OCI-LY3 (cell line): ENCODE measurements around the gene LBP.
"Not testable (repeated sequence)": the region's sequence is repeated elsewhere in the genome, so short reads cannot be mapped to it uniquely, and the experiment has no call there.

Experiments used
- H2AFZ ChIP-seq: fragments of 200-600, 300-600 bp; shearing (Covaris generic); 2 replicates; pipeline ENCODE4 v1.6.0; 2014; ENCODE audit warnings: antibody characterized with exemption, low read depth, low read length
- H3K27ac ChIP-seq: fragments of 200-600, 300-600 bp; sonication (generic); 2 replicates; pipeline ENCODE4 v1.5.1; 2014; ENCODE audit warnings: mild to moderate bottlenecking, low read length, moderate library complexity, mixed read lengths
- H3K27me3 ChIP-seq: fragments of 200-600, 300-600 bp; sonication (generic); 2 replicates; pipeline ENCODE4 v1.6.1; 2014; ENCODE audit warnings: low read depth, low read length, mixed read lengths
- H3K36me3 ChIP-seq: fragments of 200-600, 300-600 bp; sonication (generic); replicated peaks from 2 replicates; pipeline ENCODE3; 2014; ENCODE audit warnings: low read depth, low read length, mixed read lengths
- H3K4me1 ChIP-seq: fragments of 300-600, 200-600 bp; sonication (generic); 2 replicates; pipeline ENCODE4 v1.6.1; 2014; ENCODE audit warnings: low read length, mixed read lengths
- H3K4me2 ChIP-seq: fragments of 200-600, 300-600 bp; sonication (generic); 2 replicates; pipeline ENCODE4 v1.6.1; 2014; ENCODE audit warnings: low read length, mixed read lengths
- H3K4me3 ChIP-seq: fragments of 300-600, 200-600 bp; sonication (generic); 2 replicates; pipeline ENCODE4 v1.5.1; 2014; ENCODE audit warnings: antibody characterized with exemption, mild to moderate bottlenecking, low read length, moderate library complexity
- H3K79me2 ChIP-seq: fragments of 300-600, 200-600 bp; shearing (Covaris generic); 2 replicates; pipeline ENCODE4 v1.6.1; 2014; ENCODE audit warnings: mild to moderate bottlenecking, low read length, mixed read lengths
- H3K9ac ChIP-seq: fragments of 300-600, 200-600 bp; shearing (Covaris generic); 2 replicates; pipeline ENCODE4 v1.6.0; 2014; ENCODE audit warnings: mild to moderate bottlenecking, low read length, moderate library complexity
- H3K9me3 ChIP-seq: fragments of 200-600, 300-600 bp; shearing (Covaris generic); 2 replicates; pipeline ENCODE4 v1.6.1; 2014; ENCODE audit warnings: low read length, mixed read lengths; ENCODE audit not compliant: insufficient read depth
- H4K20me1 ChIP-seq: fragments of 200-600, 300-600 bp; sonication (generic); 2 replicates; pipeline ENCODE4 v1.6.1; 2016; ENCODE audit warnings: low read length, mixed read lengths; ENCODE audit not compliant: insufficient read depth
- EZH2phosphoT487 ChIP-seq: fragments of 200-600 bp; shearing (Covaris generic); IDR thresholded peaks from 2 replicates; pipeline ENCODE4 v1.6.1; 2018; ENCODE audit warnings: antibody characterized with exemption, mixed run types, low read depth
- TF ChIP-seq, protein P1 (sequence below): fragments of 200-600, 300-600 bp; sonication (generic); IDR thresholded peaks from 2 replicates; pipeline ENCODE4 v1.5.1; 2014; ENCODE audit warnings: antibody characterized with exemption, low read length, low read depth

The LBP gene

DNA sequence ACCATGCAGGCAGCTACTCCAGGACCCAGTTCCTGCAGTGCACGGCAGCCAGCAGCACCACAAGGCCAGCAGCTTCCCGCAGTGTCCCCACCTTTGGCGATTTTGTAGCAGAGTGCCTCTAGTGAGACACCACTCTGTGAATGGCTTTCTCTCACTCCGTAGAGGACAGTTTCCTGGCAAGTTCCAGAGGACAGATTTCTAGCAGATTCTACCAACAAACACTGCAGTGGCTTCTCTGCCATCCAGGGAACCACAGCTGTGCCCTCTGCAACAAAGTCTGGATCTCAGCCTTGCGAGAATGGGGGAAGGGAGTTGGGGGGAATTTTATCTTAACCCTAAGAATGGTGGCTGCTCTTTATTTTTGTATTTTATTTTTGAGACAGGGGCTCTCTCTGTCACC is 60.2 kb downstream of the LBP start:
- H3K27ac ChIP-seq = no peak overlapping the region
- peaks cover 51% of the 10 kb centered on the region for H3K36me3 ChIP-seq
- H2AFZ ChIP-seq = no peak overlapping the region
- no peaks in the 10 kb centered on the region for H4K20me1 ChIP-seq
- TF ChIP-seq, protein P1, sequence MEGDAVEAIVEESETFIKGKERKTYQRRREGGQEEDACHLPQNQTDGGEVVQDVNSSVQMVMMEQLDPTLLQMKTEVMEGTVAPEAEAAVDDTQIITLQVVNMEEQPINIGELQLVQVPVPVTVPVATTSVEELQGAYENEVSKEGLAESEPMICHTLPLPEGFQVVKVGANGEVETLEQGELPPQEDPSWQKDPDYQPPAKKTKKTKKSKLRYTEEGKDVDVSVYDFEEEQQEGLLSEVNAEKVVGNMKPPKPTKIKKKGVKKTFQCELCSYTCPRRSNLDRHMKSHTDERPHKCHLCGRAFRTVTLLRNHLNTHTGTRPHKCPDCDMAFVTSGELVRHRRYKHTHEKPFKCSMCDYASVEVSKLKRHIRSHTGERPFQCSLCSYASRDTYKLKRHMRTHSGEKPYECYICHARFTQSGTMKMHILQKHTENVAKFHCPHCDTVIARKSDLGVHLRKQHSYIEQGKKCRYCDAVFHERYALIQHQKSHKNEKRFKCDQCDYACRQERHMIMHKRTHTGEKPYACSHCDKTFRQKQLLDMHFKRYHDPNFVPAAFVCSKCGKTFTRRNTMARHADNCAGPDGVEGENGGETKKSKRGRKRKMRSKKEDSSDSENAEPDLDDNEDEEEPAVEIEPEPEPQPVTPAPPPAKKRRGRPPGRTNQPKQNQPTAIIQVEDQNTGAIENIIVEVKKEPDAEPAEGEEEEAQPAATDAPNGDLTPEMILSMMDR = no peak
- no peak for TF ChIP-seq EZH2phosphoT487
- H3K4me3 ChIP-seq = no peak overlapping the region
- H3K27me3 ChIP-seq = no peaks in the 10 kb centered on the region
- no peaks in the 10 kb centered on the region for H3K79me2 ChIP-seq
- H3K9ac ChIP-seq = no peak overlapping the region
- no peak overlapping the region for H3K4me2 ChIP-seq
- no peaks in the 10 kb centered on the region for H3K4me1 ChIP-seq
- no peaks in the 10 kb centered on the region for H3K9me3 ChIP-seq

DNA sequence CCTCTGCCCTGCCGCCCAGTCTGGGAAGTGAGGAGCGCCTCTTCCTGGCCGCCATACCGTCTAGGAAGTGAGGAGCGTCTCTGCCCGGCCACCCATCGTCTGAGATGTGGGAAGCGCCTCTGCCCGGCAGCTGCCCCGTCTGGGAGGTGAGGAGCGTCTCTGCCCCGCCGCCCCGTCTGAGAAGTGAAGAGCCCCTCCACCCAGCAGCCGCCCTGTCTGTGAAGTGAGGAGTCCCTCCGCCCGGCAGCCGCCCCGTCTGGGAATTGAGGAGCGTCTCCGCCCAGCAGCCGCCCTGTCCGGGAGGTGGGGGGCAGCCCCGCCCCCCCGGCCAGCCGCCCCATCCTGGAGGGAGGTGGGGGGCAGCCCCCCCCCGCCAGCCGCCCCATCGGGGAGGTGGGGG is 61.0 kb downstream of the LBP start:
- Histone ChIP-seq H3K9ac (no peak overlapping the region), H3K4me2 (no peak overlapping the region), H3K9me3 (no peaks in the 10 kb centered on the region), H3K4me1 (no peaks in the 10 kb centered on the region), H3K36me3 (peaks cover 58% of the 10 kb centered on the region), H3K4me3 (no peak overlapping the region), H2AFZ (no peak overlapping the region), H3K79me2 (no peaks in the 10 kb centered on the region), H3K27me3 (no peaks in the 10 kb centered on the region), H4K20me1 (no peaks in the 10 kb centered on the region), H3K27ac (no peak overlapping the region)
- TF ChIP-seq EZH2phosphoT487 = no peak
- TF ChIP-seq, protein P1 = no peak

DNA sequence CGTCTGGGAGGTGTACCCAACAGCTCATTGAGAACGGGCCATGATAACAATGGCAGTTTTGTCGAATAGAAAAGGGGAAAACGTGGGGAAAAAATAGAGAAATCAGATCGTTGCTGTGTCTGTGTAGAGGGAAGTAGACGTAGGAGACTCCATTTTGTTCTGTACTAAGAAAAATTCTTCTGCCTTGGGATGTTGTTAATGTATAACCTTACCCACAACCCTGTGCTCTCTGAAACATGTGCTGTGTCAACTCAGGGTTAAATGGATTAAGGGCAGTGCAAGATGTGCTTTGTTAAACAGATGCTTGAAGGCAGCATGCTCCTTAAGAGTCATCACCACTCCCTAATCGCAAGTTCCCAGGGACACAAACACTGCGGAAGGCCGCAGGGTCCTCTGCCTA is 61.5 kb downstream of the LBP start:
- not testable (repeated sequence) for H3K27ac ChIP-seq, H2AFZ ChIP-seq, H3K4me3 ChIP-seq, H3K4me2 ChIP-seq, H4K20me1 ChIP-seq, H3K9ac ChIP-seq, H3K27me3 ChIP-seq, H3K9me3 ChIP-seq, H3K4me1 ChIP-seq, H3K79me2 ChIP-seq
- peaks cover 61% of the 10 kb centered on the region for H3K36me3 ChIP-seq

DNA sequence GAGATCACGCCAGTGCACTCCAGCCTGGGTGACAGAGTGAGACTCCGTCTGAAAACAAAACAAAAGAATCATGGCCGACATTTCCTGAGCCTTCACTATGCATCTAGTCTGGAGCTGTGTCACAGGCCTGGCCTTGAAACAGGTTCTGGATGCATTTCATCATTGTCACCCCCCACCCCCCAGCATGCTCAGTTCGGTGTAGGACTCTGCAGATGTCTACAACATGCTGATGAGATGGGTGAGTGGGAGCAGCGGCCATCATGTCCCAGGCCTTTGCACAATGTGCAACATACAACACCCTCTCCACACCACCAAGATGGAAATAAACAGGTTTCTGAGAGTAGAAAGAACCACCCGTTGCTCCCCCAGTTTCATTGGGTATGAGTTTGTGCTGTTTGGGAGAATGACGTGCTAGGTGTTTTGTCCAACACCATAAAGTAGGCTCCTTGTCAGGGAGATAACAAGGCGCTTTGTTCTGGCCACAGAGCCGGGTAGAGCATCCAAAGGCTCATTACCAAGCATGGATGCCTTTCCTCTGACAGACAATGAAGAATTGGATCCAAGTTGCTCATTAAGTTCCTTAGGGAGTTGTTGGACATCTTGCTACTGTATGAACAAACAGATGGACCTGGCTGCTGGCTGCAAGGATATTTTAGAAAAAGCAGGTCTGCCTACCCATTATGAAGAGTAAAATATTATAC is 66.7 kb downstream of the LBP start:
- H3K79me2 ChIP-seq = no peaks in the 10 kb centered on the region
- H2AFZ ChIP-seq = no peak overlapping the region
- no peaks in the 10 kb centered on the region for H3K4me1 ChIP-seq
- H3K36me3 ChIP-seq = peaks cover 80% of the 10 kb centered on the region
- H3K4me3 ChIP-seq = no peak overlapping the region
- no peaks in the 10 kb centered on the region for H3K9me3 ChIP-seq
- no peak overlapping the region for H3K9ac ChIP-seq
- H4K20me1 ChIP-seq = no peaks in the 10 kb centered on the region; the same call in 1 of the 2 replicates
- H3K4me2 ChIP-seq = no peak overlapping the region
- H3K27me3 ChIP-seq = no peaks in the 10 kb centered on the region
- TF ChIP-seq EZH2phosphoT487 = no peak
- TF ChIP-seq, protein P1 = no peak
- H3K27ac ChIP-seq = no peak overlapping the region
